GM12865 (cell line): ENCODE results near the gene CACNA1I.

Source experiments
- DNase-seq: peaks from one replicate; pipeline ENCODE4 v3.0.0; 2010; ENCODE audit warnings: low read depth
- H3K4me3 ChIP-seq: 2 replicates; pipeline ENCODE4 v1.5.1; 2011; ENCODE audit warnings: mild to moderate bottlenecking, low read depth, low read length, control low read depth
- TF ChIP-seq, protein P1 (sequence below): IDR thresholded peaks from 2 replicates; pipeline ENCODE4 v1.5.1; 2011; ENCODE audit warnings: low read length, control low read depth, low read depth, inconsistent platforms; ENCODE audit not compliant: insufficient read depth; ENCODE audit errors: missing control alignments

Gene CACNA1I

GRCh38 chr22:39625569-39626537 is 55.3 kb downstream of the CACNA1I start:
- H3K4me3 ChIP-seq: no peak overlapping the region
- no peak for DNase-seq
- TF ChIP-seq, protein P1, sequence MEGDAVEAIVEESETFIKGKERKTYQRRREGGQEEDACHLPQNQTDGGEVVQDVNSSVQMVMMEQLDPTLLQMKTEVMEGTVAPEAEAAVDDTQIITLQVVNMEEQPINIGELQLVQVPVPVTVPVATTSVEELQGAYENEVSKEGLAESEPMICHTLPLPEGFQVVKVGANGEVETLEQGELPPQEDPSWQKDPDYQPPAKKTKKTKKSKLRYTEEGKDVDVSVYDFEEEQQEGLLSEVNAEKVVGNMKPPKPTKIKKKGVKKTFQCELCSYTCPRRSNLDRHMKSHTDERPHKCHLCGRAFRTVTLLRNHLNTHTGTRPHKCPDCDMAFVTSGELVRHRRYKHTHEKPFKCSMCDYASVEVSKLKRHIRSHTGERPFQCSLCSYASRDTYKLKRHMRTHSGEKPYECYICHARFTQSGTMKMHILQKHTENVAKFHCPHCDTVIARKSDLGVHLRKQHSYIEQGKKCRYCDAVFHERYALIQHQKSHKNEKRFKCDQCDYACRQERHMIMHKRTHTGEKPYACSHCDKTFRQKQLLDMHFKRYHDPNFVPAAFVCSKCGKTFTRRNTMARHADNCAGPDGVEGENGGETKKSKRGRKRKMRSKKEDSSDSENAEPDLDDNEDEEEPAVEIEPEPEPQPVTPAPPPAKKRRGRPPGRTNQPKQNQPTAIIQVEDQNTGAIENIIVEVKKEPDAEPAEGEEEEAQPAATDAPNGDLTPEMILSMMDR: no peak

DNA sequence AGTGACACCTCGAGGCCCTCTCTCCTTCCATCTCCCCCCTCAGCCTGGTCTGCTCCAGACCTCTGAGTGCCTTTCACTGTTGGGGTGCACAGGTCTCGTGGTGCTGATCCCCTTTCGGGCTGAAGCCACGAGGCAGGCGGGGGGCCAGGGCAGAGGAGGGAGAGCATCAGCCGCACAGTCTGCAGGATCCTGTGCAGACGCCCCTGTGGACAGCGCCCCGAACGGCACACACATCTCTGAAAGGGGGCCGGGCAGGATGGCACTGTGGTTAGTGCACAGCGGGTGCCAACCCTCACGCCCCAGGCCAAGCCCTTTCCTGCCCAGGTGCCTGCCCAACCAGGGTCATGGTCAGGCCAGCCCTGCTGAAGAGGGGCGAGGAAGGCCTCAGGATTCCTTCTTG is 56.7 kb downstream of the CACNA1I start:
- DNase-seq: no peak
- H3K4me3 ChIP-seq: no peak overlapping the region
- TF ChIP-seq, protein P1: no peak

GRCh38 chr22:39627865-39628562 is 57.5 kb downstream of the CACNA1I start:
- no peak for DNase-seq
- TF ChIP-seq, protein P1: no peak
- no peak overlapping the region for H3K4me3 ChIP-seq

DNA sequence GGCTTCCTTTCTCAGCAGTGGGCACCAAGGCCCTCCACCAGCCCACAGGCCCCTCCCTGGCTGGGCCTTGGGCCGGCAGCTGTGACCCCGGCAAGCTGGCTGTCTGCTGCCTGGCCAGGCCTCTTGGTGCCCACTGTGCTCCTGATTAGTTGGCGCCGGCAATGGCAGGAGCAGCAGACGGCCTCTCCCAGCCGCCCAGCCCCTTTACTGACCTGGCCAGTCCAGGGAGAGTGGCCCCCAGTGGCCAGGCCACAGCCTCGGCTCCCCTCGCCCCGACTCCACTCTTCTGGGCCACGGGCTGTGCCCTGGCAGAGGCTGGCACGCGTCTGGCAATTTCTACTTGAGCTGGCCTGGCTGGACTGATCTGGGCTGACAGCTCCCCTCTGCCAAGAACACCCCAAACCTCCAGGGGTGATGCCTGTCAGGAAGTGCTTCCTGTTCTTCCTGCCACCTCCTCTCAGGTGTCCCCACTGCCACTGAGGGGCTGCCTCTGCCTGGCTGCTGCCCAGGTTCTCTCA is 58.1 kb downstream of the CACNA1I start:
- TF ChIP-seq, protein P1: no peak
- DNase-seq: no peak
- H3K4me3 ChIP-seq: no peak overlapping the region

DNA sequence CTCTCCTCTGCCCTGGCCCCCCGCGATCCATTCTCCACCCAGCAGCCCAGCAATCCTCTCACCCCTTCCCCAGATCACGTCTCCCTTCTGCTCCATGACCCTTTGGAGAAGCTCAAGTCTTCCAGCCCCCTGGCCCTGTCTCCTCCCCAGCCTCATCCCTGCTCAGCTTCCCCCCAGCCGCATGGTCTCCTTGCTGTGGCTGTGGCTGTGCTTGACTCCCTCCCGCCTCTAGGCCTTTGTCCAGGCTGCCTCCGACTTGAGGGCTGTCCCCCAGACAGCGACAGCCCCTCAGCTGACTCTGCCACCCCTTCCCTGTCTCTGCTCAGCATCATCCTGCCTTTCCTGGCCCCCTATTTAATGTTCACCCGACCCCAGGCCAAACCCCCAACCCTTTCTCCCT is 59.3 kb downstream of the CACNA1I start:
- TF ChIP-seq, protein P1: no peak
- H3K4me3 ChIP-seq: no peak overlapping the region
- no peak for DNase-seq

DNA sequence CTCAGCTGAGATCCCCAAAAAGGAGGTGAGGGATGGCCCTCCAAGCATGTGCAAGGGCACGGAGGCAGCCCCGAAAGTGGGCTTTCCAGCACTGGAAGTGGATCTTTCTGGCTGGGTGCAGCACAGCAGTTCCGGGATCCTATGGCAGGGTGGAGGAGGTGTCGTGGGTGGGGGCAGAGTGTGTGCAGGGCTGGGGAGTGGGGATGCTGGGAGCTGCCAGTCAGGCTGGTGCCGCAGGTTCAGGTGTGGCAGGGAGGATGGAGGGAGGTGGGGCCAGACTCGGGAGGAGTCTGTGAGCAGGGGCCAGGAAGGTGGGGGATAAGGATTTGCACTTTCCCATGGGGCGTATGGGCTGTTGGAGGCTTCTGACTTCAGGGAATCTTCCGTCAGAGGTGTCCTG is 60.2 kb downstream of the CACNA1I start:
- H3K4me3 ChIP-seq: no peak overlapping the region
- no peak for DNase-seq
- TF ChIP-seq, protein P1: no peak
